Lower lobe of right lung (tissue), 2 donors: ENCODE measurements around the gene RRAGC. TPM values are rescaled to one million over a fixed set of nuclear protein-coding genes. Genes with fewer than 3 reads are reported as not detected.

Experiments
- ATAC-seq, 2 donors: fragments of 200-7000 bp; cut with Tn5 transposase; one replicate each; pipeline ENCODE4 v1.9.1; 2020 to 2022; ENCODE audit warnings: mild to moderate bottlenecking in 2 of 2, moderate library complexity in 2 of 2
- DNase-seq: peaks from one replicate; pipeline ENCODE4 v3.0.0-alpha.2; 2020
- H3K27ac ChIP-seq: fragments of 200-600 bp; one replicate; pipeline ENCODE4 v1.8.0; 2022
- H3K27me3 ChIP-seq: fragments of 200-600 bp; one replicate; pipeline ENCODE4 v1.8.0; 2022; ENCODE audit warnings: low read depth
- H3K36me3 ChIP-seq: fragments of 200-600 bp; one replicate; pipeline ENCODE4 v1.8.0; 2022; ENCODE audit warnings: mild to moderate bottlenecking
- H3K4me1 ChIP-seq: fragments of 200-600 bp; one replicate; pipeline ENCODE4 v1.8.0; 2022
- H3K4me3 ChIP-seq: fragments of 200-600 bp; one replicate; pipeline ENCODE4 v1.8.0; 2022; ENCODE audit warnings: mild to moderate bottlenecking
- H3K9me3 ChIP-seq: fragments of 200-600 bp; one replicate; pipeline ENCODE4 v1.8.0; 2022
- CTCF ChIP-seq: fragments of 200-600 bp; IDR thresholded peaks from one replicate; pipeline ENCODE4 v1.8.0; 2022; ENCODE audit warnings: antibody characterized with exemption, mild to moderate bottlenecking
- intact Hi-C: fragments of 100-400 bp; cut with DNase I; formaldehyde crosslinking; loops from one replicate; pipeline ENCODE4 v1.11.0; 2022
- long read RNA-seq: library from polyadenylated mRNA; unstranded; transcript quantifications from one replicate; pipeline ENCODE4 v2.0.0, GENCODE V29; 2021
- total RNA-seq: library from RNA; stranded (reverse); fragmentation: NEBNext Ultra II Directional; extraction: Animal tissue kit (Norgen Biotek cat#: 25700); gene quantifications from one replicate; pipeline ENCODE4 v1.2.1, GENCODE V29; 2021
- donor health status: DM: no; HTN: yes; CAD: no; lungs with severe emphysema.

Gene RRAGC, protein sequence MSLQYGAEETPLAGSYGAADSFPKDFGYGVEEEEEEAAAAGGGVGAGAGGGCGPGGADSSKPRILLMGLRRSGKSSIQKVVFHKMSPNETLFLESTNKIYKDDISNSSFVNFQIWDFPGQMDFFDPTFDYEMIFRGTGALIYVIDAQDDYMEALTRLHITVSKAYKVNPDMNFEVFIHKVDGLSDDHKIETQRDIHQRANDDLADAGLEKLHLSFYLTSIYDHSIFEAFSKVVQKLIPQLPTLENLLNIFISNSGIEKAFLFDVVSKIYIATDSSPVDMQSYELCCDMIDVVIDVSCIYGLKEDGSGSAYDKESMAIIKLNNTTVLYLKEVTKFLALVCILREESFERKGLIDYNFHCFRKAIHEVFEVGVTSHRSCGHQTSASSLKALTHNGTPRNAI
- 33.9 TPM for total RNA-seq
- long read RNA-seq, transcript RRAGC-201 (7 exons, 2,732 nt), result major isoform, 56 of 59 reads
- long read RNA-seq, partial matches to known transcripts, result 0 of 59 reads
- long read RNA-seq, other reads (novel, unspliced or antisense), result 3 of 59 reads

DNA sequence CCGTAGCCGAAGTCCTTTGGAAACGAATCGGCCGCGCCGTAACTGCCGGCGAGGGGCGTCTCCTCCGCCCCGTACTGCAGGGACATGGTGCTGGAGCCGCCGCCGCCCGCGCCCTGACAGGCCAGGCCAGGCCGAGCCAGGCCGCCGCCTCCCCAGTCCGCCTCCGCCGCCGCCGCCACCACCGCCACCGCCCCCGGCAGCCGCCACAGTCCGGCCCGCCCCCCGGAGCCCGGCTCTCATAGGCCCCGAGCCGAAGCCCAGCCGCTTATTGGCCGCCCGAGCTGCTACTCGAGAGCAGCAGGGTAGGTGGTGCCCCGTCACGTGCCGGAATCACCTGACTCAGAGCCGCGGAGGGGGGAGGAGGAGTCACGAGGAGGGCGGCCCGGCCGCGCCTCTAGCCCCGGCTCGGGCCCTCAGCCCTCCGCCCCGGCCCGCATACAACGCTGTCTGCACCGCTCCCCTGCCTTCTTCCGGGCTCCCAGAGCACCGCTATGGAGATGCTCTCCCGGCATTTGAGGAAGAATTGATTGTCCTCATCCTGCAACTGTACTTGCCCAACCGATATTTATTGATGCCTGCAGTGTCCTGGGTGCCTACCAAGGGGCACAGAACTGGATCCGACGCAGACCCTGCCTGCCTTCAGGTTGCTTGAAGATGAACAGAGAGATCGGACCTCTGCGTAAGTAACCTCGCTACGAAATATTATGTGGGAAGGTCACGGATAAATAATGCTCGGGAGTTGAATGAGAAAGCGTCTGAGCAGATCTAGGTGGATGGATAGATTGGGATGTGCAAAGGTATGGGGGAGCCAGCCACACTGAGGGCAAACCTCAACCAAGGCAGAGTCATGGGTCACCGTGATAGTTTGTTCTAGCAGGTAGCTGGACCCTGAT is at the start of gene RRAGC:
Gene RRAGC, minus strand, starts transcription at position 212 of the 893 bp plus-strand sequence. Its CDS starts 126 bp downstream, at position 86.
- H3K36me3 ChIP-seq, result peaks cover 22% of the 10 kb centered on the region
- H3K9me3 ChIP-seq, result no peaks in the 10 kb centered on the region
- intact Hi-C loops, result no loop called here
- H3K4me3 ChIP-seq, result peak within 1 kb of the TSS; percentile 81
- TF ChIP-seq CTCF, result no peak
- peak; percentile 98 to 99 for ATAC-seq
- H3K27me3 ChIP-seq, result no peaks in the 10 kb centered on the region
- H3K27ac ChIP-seq, result peak within 1 kb of the TSS; percentile 86
- DNase-seq, result peak; percentile 100
- peaks cover 48% of the 10 kb centered on the region for H3K4me1 ChIP-seq

DNA sequence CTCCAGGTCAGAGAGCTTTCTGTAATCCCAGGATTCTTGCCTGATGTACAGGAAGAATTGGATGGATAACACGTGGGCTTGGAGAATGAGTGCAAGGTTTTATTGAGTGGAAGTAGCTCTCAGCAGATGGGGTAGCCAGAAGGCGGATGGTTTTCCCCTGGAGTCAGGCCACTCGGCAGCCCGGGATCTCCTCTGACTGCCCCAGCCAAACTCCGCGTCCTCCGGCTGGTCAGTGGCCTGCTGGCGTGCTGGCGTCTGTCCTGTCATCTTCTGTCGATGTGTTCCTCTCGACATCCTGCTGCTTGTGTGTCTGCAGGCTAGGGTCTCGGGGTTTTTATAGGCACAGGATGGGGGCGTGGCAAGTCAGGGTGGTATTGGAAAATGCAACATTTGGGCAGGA is 49.2 kb upstream of the RRAGC start:
- Histone ChIP-seq H3K36me3 (no peaks in the 10 kb centered on the region), H3K27ac (no peak overlapping the region), H3K4me3 (no peak overlapping the region), H3K9me3 (peaks cover 11% of the 10 kb centered on the region), H3K27me3 (no peaks in the 10 kb centered on the region), H3K4me1 (no peaks in the 10 kb centered on the region)
- DNase-seq, result no peak
- intact Hi-C loops, result no loop called here
- no peak for ATAC-seq
- no peak for TF ChIP-seq CTCF

GRCh38 chr1:38905985-38906384 is 46.4 kb upstream of the RRAGC start:
- no peak for TF ChIP-seq CTCF
- Histone ChIP-seq H3K4me3 (no peak overlapping the region), H3K27ac (no peak overlapping the region), H3K9me3 (peaks cover 11% of the 10 kb centered on the region), H3K27me3 (no peaks in the 10 kb centered on the region), H3K36me3 (no peaks in the 10 kb centered on the region), H3K4me1 (no peaks in the 10 kb centered on the region)
- ATAC-seq (no peak), DNase-seq (no peak)
- intact Hi-C loops, result no loop called here

DNA sequence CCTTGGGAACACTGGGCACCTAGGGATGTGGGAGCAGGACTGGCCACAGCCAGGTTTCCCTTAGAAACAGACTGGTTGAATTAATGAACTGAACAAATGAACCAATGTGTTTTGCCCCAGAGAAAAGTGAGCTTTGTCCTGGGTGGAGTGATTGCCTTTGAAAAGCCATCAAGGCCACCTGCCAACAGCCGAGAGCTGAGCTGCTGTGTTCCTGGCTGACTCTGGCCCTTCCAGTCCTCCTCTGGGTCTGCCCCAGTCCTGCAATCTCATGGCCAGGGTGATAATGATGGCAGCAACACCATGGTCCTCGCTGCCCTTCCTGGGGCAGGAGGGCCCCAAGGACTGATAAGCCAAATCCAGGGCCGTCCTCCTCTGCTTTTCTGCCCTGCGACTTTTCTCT is 40.0 kb upstream of the RRAGC start:
- ATAC-seq, result no peak

More for the DNA sequence above, 40.0 kb upstream of the RRAGC start:
- Histone ChIP-seq H3K4me3 (no peak overlapping the region), H3K36me3 (no peaks in the 10 kb centered on the region), H3K27ac (no peak overlapping the region), H3K27me3 (no peaks in the 10 kb centered on the region), H3K9me3 (no peaks in the 10 kb centered on the region), H3K4me1 (no peaks in the 10 kb centered on the region)
- DNase-seq, result no peak
- intact Hi-C loops, result no loop called here
- no peak for TF ChIP-seq CTCF
